Left ventricle myocardium inferior (tissue), 1 donor: ENCODE data around the gene TMED8. TPM values are rescaled to one million over a fixed set of nuclear protein-coding genes. Genes with fewer than 3 reads are reported as not detected.

Experiments
- DNase-seq: peaks from one replicate; pipeline ENCODE4 v3.0.0-alpha.2; 2020
- H3K27ac ChIP-seq: fragments of 200-600 bp; replicated peaks from 2 replicates; pipeline ENCODE4 v1.8.0; 2021
- H3K27me3 ChIP-seq: fragments of 200-600 bp; 2 replicates; pipeline ENCODE4 v1.8.0; 2021; ENCODE audit warnings: low read depth
- H3K36me3 ChIP-seq: fragments of 200-600 bp; 2 replicates; pipeline ENCODE4 v1.8.0; 2021
- H3K4me1 ChIP-seq: fragments of 200-600 bp; 2 replicates; pipeline ENCODE4 v1.8.0; 2021
- H3K4me3 ChIP-seq: fragments of 200-600 bp; 2 replicates; pipeline ENCODE4 v1.8.0; 2021; ENCODE audit warnings: mild to moderate bottlenecking, moderate library complexity
- H3K9me3 ChIP-seq: fragments of 200-600 bp; replicated peaks from 2 replicates; pipeline ENCODE4 v1.8.0; 2021
- CTCF ChIP-seq: fragments of 200-600 bp; IDR thresholded peaks from 2 replicates; pipeline ENCODE4 v1.8.0; 2021; ENCODE audit warnings: antibody characterized with exemption, mild to moderate bottlenecking, borderline replicate concordance
- intact Hi-C: fragments of 100-400 bp; cut with micrococcal nuclease; formaldehyde crosslinking; loops from one replicate; pipeline ENCODE4 v1.11.0; 2022
- total RNA-seq: library from RNA; stranded (reverse); fragmentation: NEBNext Ultra II Directional; extraction: Animal tissue kit (Norgen Biotek cat#: 25700); gene quantifications from one replicate; pipeline ENCODE4 v1.2.1, GENCODE V29; 2021
- donor health status: DM: no; HTN: yes; CAD: no; lungs with severe emphysema.

TMED8 gene
- total RNA-seq, 1 donor from 2014 or later: 5.4 TPM

GRCh38 chr14:77406086-77406485 lies 29.2 kb upstream of the TMED8 start:
- no peaks in the 10 kb centered on the region for H3K27me3 ChIP-seq
- H3K4me1 ChIP-seq: no peaks in the 10 kb centered on the region
- TF ChIP-seq CTCF: no peak
- H3K4me3 ChIP-seq: no peak overlapping the region
- intact Hi-C loops: no loop called here
- no peaks in the 10 kb centered on the region for H3K36me3 ChIP-seq
- H3K27ac ChIP-seq: no peak overlapping the region
- no peak for DNase-seq
- no peaks in the 10 kb centered on the region for H3K9me3 ChIP-seq

DNA sequence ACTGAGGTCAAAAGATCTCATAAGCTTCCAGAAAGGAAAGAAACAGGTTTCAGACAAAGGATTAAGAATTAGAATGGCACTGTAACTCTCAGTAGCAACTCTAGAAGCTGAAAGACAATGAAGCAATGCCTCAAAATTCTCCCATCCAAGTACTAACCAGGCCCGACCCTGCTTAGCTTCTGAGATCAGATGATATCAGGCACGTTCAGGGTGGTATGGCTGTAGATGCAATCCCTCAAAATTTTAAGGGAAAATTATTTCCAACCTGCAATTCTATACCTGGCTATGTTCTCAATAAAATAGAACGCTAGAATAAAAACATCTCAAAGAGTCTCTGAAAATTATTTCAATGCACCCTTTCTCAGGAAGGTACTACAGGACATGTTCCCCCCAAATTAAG lies 26.9 kb upstream of the TMED8 start:
- no peak for DNase-seq
- no peaks in the 10 kb centered on the region for H3K36me3 ChIP-seq
- no peak overlapping the region for H3K4me3 ChIP-seq
- no peak overlapping the region for H3K27ac ChIP-seq
- H3K4me1 ChIP-seq: no peaks in the 10 kb centered on the region
- no peak for TF ChIP-seq CTCF
- no peaks in the 10 kb centered on the region for H3K27me3 ChIP-seq
- H3K9me3 ChIP-seq: no peaks in the 10 kb centered on the region
- intact Hi-C loops: no loop called here

- intact Hi-C loops: no loop called here
- no peak overlapping the region for H3K4me3 ChIP-seq
- DNase-seq: no peak
- H3K27ac ChIP-seq: no peak overlapping the region
- no peaks in the 10 kb centered on the region for H3K9me3 ChIP-seq
- H3K27me3 ChIP-seq: no peaks in the 10 kb centered on the region
- H3K36me3 ChIP-seq: no peaks in the 10 kb centered on the region
- TF ChIP-seq CTCF: no peak
- no peaks in the 10 kb centered on the region for H3K4me1 ChIP-seq
Observed at GRCh38 chr14:77400216-77400615, 23.3 kb upstream of the TMED8 start.

- Histone ChIP-seq H3K4me1 (no peaks in the 10 kb centered on the region), H3K9me3 (no peaks in the 10 kb centered on the region), H3K27ac (no peak overlapping the region), H3K4me3 (no peak overlapping the region), H3K36me3 (no peaks in the 10 kb centered on the region), H3K27me3 (no peaks in the 10 kb centered on the region)
- TF ChIP-seq CTCF: no peak
- DNase-seq: no peak
- intact Hi-C loops: no loop called here
Observed at GRCh38 chr14:77390188-77390587, 13.3 kb upstream of the TMED8 start.

- intact Hi-C loops: no loop called here
- Histone ChIP-seq H3K4me1 (peaks cover 23% of the 10 kb centered on the region), H3K9me3 (no peaks in the 10 kb centered on the region), H3K27ac (no peak overlapping the region), H3K4me3 (no peak overlapping the region), H3K36me3 (no peaks in the 10 kb centered on the region), H3K27me3 (no peaks in the 10 kb centered on the region)
- no peak for DNase-seq
- TF ChIP-seq CTCF: no peak
Observed at GRCh38 chr14:77378701-77379100, 1.8 kb upstream of the TMED8 start.

GRCh38 chr14:77377502-77377844 lies 579 bp upstream of the TMED8 start:
- Histone ChIP-seq H3K9me3 (no peaks in the 10 kb centered on the region), H3K4me1 (peaks cover 25% of the 10 kb centered on the region), H3K36me3 (no peaks in the 10 kb centered on the region), H3K4me3 (peak overlapping the region; percentile 91), H3K27me3 (no peaks in the 10 kb centered on the region), H3K27ac (peak overlapping the region; percentile 89)
- DNase-seq: no peak
- intact Hi-C loops: no loop called here
- TF ChIP-seq CTCF: no peak
